ENCODE measurements around the gene DRD4.

DRD4 gene

DNA sequence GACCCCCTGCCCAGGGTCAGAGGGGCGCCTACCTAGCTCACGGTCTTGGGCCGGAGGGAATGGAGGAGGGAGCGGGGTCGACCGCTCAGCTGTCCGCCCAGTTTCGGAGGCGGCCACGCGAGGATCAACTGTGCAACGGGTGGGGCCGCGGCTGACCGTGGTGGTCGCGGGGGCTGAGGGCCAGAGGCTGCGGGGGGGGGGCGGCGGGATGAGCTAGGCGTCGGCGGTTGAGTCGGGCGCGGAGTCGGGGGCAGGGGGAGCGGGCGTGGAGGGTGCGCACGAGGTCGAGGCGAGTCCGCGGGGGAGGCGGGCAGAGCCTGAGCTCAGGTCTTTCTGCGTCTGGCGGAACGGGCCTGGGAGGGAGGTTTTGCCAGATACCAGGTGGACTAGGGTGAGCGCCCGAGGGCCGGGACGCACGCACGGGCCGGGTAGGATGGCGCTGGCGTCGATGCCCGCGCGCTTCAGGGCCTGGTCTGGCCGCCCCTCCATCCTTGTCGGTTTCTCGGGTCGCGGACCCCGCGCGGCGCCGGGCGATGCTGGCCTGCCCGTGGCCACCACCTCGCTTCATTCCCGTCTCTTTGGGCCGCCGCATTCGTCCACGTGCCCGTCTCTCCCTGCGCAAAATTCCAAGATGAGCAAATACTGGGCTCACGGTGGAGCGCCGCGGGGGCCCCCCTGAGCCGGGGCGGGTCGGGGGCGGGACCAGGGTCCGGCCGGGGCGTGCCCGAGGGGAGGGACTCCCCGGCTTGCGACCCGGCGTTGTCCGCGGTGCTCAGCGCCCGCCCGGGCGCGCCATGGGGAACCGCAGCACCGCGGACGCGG, at the start of gene DRD4:
Gene DRD4, plus strand, starts transcription at position 759 of the 822 bp plus-strand sequence. Its CDS starts 36 bp downstream, at position 795.
- no peak for DNase-seq (ENCODE audit: low read depth)

GRCh38 chr11:587546-587945, 49.5 kb upstream of the DRD4 start:
- no peak for DNase-seq (ENCODE audit: low read depth)

GRCh38 chr11:587978-588380, 49.1 kb upstream of the DRD4 start:
- DNase-seq (ENCODE audit: low read depth): peak; percentile 51

GRCh38 chr11:589798-590197, 47.3 kb upstream of the DRD4 start:
- no peak for DNase-seq (ENCODE audit: low read depth)

- DNase-seq (ENCODE audit: low read depth): no peak
These were observed 46.1 kb upstream of the DRD4 start for GRCh38 chr11:590997-591396.

GRCh38 chr11:592501-592900, 44.6 kb upstream of the DRD4 start:
- no peak for DNase-seq (ENCODE audit: low read depth)

- no peak for DNase-seq (ENCODE audit: low read depth)
These were observed 44.2 kb upstream of the DRD4 start for GRCh38 chr11:592918-593317.

GRCh38 chr11:593347-593746, 43.7 kb upstream of the DRD4 start:
- no peak for DNase-seq (ENCODE audit: low read depth)

DNA sequence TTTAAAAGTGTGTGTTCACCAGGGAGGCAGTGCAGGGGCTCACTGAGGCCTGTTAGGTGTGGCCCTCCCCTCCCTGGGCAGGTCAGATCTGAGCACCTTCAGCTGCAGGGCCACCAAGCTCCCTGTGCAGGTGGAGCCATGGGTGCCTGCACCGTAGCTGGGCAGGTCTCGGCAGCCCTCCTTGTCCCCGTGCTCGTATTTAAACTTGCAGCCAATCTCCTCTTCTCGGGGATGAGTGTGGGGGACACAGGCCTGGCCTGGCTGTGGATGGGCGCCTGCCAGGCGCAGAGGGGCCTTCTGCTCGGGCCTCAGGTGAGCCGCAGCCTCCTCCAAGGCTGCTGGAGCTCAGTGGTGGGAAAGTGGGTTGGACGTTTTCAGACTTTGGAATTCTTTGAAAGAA, 41.7 kb upstream of the DRD4 start:
- no peak for DNase-seq (ENCODE audit: low read depth)

DNA sequence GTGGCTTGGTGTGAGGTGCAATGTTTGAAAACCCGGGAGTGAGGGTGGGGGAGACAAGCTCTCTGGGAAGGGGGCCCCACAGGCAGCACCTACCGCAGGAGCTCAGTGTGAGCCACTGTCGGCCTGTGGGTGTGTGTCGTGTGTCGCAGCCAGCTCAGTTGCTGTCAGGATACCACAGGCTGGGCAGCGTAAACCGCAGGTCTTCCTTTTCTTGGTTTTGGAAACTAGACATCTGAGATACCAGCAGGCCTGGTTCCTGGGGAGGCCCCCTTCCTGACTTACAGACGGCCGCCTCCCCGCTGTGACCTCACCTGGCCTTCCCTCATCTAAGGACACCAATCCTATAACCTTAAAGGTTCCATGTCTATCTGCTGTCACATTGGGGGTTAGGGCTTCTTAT, 40.7 kb upstream of the DRD4 start:
- no peak for DNase-seq (ENCODE audit: low read depth)

- DNase-seq (ENCODE audit: low read depth): no peak
These were observed 39.8 kb upstream of the DRD4 start for GRCh38 chr11:597166-597725.

DNA sequence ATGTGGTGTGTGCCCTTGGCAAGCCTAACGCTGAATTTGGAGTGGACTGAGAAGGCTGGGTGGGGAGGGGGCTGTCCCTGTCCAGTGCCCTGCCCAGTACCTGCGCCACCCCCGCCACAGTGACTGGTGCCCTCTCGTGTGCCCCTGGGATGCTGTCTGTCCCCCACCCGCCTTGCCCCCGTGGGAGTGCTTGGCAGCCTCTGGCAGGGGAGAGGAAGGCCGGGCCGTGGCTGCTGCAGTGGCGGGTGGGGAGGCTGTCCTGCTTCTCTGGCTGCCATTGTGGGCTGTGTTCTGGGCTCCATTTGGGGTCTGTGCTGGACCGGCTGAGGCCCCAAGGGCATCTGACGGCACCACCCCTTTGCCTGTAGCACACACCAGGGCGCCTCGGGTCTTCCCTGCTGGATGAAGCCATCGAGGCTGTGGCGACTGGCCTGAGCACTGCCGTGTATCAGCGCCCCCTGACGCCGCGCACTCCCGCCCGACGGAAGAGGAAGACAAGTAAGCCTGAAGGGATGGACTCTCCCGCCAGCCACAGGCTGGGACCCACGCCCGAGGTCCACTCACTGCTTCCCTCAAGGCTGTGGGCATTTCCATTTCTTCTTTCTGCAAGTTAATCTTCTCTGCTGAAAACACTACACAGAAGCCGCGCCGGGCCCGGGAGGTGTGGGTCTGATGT, 38.9 kb upstream of the DRD4 start:
- no peak for DNase-seq (ENCODE audit: low read depth)

DNA sequence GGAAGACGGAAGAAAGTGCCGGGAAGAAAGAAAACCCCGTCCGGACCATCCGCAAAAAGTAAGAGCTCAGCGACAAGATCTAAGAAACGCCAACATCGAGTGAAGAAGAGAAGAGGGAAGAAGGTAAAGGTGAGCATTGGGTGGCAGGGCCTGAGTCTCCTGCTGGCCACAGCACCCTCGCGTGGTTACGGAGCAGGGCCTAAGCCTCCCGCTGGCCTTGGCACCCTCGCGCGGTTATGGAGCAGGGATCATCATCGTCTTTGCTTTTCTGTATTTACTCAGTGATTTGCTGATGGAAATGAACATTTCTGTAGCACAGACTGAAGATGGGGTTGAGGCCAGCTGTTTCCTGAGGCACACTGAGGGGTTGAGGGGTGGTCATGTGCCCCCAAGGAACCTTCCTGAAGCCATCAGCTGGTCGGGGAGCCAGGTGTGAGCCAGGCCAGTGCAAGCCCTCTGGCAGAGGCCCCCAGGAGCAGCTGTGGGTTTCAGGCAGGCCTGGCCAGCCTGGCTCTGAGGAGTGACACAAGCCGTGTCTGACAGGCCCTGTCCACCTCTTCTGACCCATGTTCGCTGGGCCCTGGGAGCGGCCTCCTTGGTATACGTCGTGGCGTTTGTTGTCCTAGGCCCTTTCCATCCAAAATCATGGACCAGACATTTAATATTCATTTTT, 35.4 kb upstream of the DRD4 start:
- DNase-seq (ENCODE audit: low read depth): no peak

DNA sequence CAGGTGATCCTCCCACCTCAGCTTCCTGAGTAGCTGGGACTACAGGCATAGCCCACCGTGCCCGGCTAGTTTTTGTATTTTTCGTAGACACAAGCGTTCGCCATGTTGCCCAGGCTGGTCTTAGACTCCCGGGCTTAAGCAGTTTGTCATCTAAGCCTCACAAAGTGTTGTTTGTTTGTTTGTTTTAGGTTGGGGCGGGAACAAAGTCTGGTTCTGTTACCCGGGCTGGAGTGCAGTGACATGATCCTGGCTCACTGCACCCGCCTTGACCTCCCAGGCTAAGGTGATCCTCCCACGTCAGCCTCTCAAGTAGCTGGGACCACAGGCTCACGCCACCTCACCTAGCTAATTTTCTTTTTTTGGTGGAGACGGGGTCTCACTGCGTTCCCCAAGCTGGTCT, 33.9 kb upstream of the DRD4 start:
- no peak for DNase-seq (ENCODE audit: low read depth)

- DNase-seq (ENCODE audit: low read depth): no peak
These were observed 31.6 kb upstream of the DRD4 start for GRCh38 chr11:605286-606129.

DNA sequence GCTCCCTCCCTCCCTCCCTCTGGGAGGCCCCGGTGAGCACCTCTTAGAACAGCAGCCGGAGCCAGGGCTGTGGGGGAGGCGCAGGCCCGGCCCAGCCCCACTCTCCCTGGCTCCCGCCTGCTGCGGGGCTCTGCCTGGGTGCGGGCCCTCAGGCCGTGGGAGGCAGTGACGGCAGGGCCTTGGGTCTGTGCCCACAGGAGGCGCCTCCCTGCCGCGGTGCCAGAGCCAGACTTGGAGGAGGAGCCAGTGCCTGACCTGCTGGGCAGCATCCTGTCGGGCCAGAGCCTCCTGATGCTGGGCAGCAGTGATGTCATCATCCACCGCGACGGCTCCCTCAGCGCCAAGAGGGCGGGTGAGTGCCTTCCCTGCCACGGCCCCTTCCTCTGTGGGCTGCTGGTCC, 30.8 kb upstream of the DRD4 start:
- DNase-seq (ENCODE audit: low read depth): no peak

GRCh38 chr11:607020-607780, 29.9 kb upstream of the DRD4 start:
- DNase-seq (ENCODE audit: low read depth): no peak

DNA sequence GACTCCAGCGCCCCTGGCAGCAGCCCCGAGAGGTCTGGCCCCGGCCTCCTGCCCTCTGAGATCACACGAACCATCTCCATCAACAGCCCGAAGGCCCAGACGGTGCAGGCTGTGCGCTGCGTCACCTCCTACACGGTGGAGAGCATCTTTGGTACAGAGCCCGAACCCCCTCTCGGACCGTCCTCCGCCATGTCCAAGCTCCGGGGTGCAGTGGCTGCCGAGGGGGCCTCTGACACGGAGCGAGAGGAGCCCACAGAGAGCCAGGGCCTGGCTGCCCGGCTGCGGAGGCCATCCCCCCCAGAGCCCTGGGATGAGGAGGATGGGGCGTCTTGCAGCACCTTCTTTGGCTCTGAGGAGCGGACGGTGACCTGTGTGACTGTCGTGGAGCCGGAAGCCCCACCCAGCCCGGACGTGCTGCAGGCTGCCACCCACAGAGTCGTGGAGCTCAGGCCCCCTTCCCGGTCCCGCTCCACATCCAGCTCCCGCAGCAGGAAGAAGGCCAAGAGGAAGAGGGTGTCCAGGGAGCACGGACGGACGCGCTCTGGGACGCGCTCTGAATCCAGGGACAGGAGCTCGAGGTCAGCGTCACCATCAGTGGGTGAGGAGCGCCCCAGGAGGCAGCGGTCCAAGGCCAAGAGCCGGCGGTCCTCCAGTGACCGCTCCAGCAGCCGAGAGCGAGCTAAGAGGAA, 29.0 kb upstream of the DRD4 start:
- DNase-seq (ENCODE audit: low read depth): no peak

GRCh38 chr11:608791-609251, 28.2 kb upstream of the DRD4 start:
- DNase-seq (ENCODE audit: low read depth): no peak

- no peak for DNase-seq (ENCODE audit: low read depth)
These were observed 27.7 kb upstream of the DRD4 start for GRCh38 chr11:609341-609811.
